ENCODE data around the gene DSCAM. TPM values are rescaled to one million over a fixed set of nuclear protein-coding genes. Genes with fewer than 3 reads are reported as not detected.
"Not testable (repeated sequence)": the region's sequence is repeated elsewhere in the genome, so short reads cannot be mapped to it uniquely, and the experiment has no call there.

The DSCAM gene
- under 1 TPM in 1 of 4 donors, not detected in 3; 0.19 TPM for total RNA-seq

GRCh38 chr21:40846587-40847411, at the start of gene DSCAM:
Gene DSCAM (minus strand): TSS chr21:40847158. CDS start chr21:40846661, 497 bp downstream.
- Histone ChIP-seq H3K36me3 (no peaks in the 10 kb centered on the region), H3K4me1 (no peaks in the 10 kb centered on the region), H3K4me3 (no peak within 1 kb of the TSS), H3K9me3 (no peaks in the 10 kb centered on the region), H3K27me3 (no peaks in the 10 kb centered on the region), H3K27ac (no peak within 1 kb of the TSS)
- no peak for DNase-seq
- TF ChIP-seq POLR2A (IDR thresholded peaks at IDR 0.05) (no peak), CTCF (IDR thresholded peaks at IDR 0.05) (no peak)

- H3K27me3 ChIP-seq, H3K27ac ChIP-seq, DNase-seq, H3K9me3 ChIP-seq, H3K36me3 ChIP-seq, H3K4me3 ChIP-seq, H3K4me1 ChIP-seq: not testable (repeated sequence)
These were observed 48.7 kb upstream of the DSCAM start for GRCh38 chr21:40895697-40896096.

- TF ChIP-seq POLR2A (IDR thresholded peaks at IDR 0.05): no peak
- TF ChIP-seq CTCF (IDR thresholded peaks at IDR 0.05): no peak
- no peak overlapping the region for H3K4me3 ChIP-seq
- no peak for DNase-seq
- H3K27ac ChIP-seq: no peak overlapping the region
- H3K27me3 ChIP-seq: no peaks in the 10 kb centered on the region
- no peaks in the 10 kb centered on the region for H3K4me1 ChIP-seq
- no peaks in the 10 kb centered on the region for H3K9me3 ChIP-seq
- H3K36me3 ChIP-seq: no peaks in the 10 kb centered on the region
These were observed 40.0 kb upstream of the DSCAM start for GRCh38 chr21:40886931-40887330.

- H3K4me3 ChIP-seq: no peak overlapping the region
- TF ChIP-seq POLR2A (IDR thresholded peaks at IDR 0.05): no peak
- no peak for TF ChIP-seq CTCF (IDR thresholded peaks at IDR 0.05)
- no peaks in the 10 kb centered on the region for H3K9me3 ChIP-seq
- H3K27ac ChIP-seq: no peak overlapping the region
- no peaks in the 10 kb centered on the region for H3K27me3 ChIP-seq
- H3K36me3 ChIP-seq: no peaks in the 10 kb centered on the region
- no peaks in the 10 kb centered on the region for H3K4me1 ChIP-seq
- no peak for DNase-seq
These were observed 39.0 kb upstream of the DSCAM start for GRCh38 chr21:40886006-40886405.

GRCh38 chr21:40882192-40882915, 35.4 kb upstream of the DSCAM start:
- H3K4me3 ChIP-seq: no peak overlapping the region
- no peak for DNase-seq
- H3K9me3 ChIP-seq: no peaks in the 10 kb centered on the region
- H3K27ac ChIP-seq: no peak overlapping the region
- no peaks in the 10 kb centered on the region for H3K36me3 ChIP-seq
- no peaks in the 10 kb centered on the region for H3K27me3 ChIP-seq
- TF ChIP-seq CTCF (IDR thresholded peaks at IDR 0.05): no peak
- no peak for TF ChIP-seq POLR2A (IDR thresholded peaks at IDR 0.05)
- no peaks in the 10 kb centered on the region for H3K4me1 ChIP-seq

GRCh38 chr21:40881767-40882166, 34.8 kb upstream of the DSCAM start:
- no peak for DNase-seq
- no peaks in the 10 kb centered on the region for H3K27me3 ChIP-seq
- no peak for TF ChIP-seq CTCF (IDR thresholded peaks at IDR 0.05)
- TF ChIP-seq POLR2A (IDR thresholded peaks at IDR 0.05): no peak
- no peaks in the 10 kb centered on the region for H3K36me3 ChIP-seq
- H3K27ac ChIP-seq: no peak overlapping the region
- H3K4me1 ChIP-seq: no peaks in the 10 kb centered on the region
- no peak overlapping the region for H3K4me3 ChIP-seq
- no peaks in the 10 kb centered on the region for H3K9me3 ChIP-seq

Data from Peyer's patch (tissue), 4 donors.